Calu3 (cell line): Measurements from ENCODE around the gene MRPS14. TPM values are rescaled to one million over a fixed set of nuclear protein-coding genes. Genes with fewer than 3 reads are reported as not detected.

Source experiments
- BruUV-seq: library from RNA; stranded (reverse); fragments of 400-500 nt; replicated peaks from 2 replicates; lab custom pipeline; 2021; lab: Mats Ljungman, UMichigan
- CTCF ChIA-PET: fragments of 300-600 bp; sonication (Branson Sonifier 250); formaldehyde crosslinking; loops from one replicate; lab custom pipeline; 2022; ENCODE audit warnings: antibody characterized with exemption; lab: Charles Lee
- DNase-seq: peaks from one replicate; pipeline ENCODE4 v3.0.0; 2022
- H3K27ac Mint-ChIP-seq: one replicate; pipeline ENCODE4 v1.8.0; 2022; ENCODE audit warnings: mixed read lengths; ENCODE audit not compliant: unreplicated experiment
- H3K27me3 Mint-ChIP-seq: one replicate; pipeline ENCODE4 v1.8.0; 2022; ENCODE audit warnings: mixed read lengths; ENCODE audit not compliant: unreplicated experiment
- H3K36me3 Mint-ChIP-seq: one replicate; pipeline ENCODE4 v1.8.0; 2022; ENCODE audit warnings: mild to moderate bottlenecking, moderate library complexity, mixed read lengths; ENCODE audit not compliant: insufficient read depth, unreplicated experiment
- H3K4me1 Mint-ChIP-seq: one replicate; pipeline ENCODE4 v1.8.0; 2022; ENCODE audit warnings: mild to moderate bottlenecking, low read depth, mixed read lengths; ENCODE audit not compliant: unreplicated experiment
- H3K4me3 Mint-ChIP-seq: one replicate; pipeline ENCODE4 v1.8.0; 2022; ENCODE audit warnings: mild to moderate bottlenecking, low read depth, moderate library complexity, mixed read lengths; ENCODE audit not compliant: unreplicated experiment
- H3K9me3 Mint-ChIP-seq: one replicate; pipeline ENCODE4 v1.8.0; 2022; ENCODE audit warnings: low read depth, mixed read lengths; ENCODE audit not compliant: unreplicated experiment
- CTCF ChIP-seq: fragments of 200-600 bp; IDR thresholded peaks from one replicate; pipeline ENCODE4 v1.8.0; 2022; ENCODE audit warnings: antibody characterized with exemption; ENCODE audit not compliant: unreplicated experiment
- intact Hi-C: fragments of 100-400 bp; cut with micrococcal nuclease; formaldehyde crosslinking; loops from one replicate; pipeline ENCODE4 v1.10.0; 2022; ENCODE audit not compliant: unreplicated experiment
- total RNA-seq: library from RNA; stranded (reverse); gene quantifications from 2 replicates; pipeline ENCODE4 v1.2.3, GENCODE V29; 2022

MRPS14 gene
- total RNA-seq, 1 experiment from 2014 or later = 33.6 TPM

DNA sequence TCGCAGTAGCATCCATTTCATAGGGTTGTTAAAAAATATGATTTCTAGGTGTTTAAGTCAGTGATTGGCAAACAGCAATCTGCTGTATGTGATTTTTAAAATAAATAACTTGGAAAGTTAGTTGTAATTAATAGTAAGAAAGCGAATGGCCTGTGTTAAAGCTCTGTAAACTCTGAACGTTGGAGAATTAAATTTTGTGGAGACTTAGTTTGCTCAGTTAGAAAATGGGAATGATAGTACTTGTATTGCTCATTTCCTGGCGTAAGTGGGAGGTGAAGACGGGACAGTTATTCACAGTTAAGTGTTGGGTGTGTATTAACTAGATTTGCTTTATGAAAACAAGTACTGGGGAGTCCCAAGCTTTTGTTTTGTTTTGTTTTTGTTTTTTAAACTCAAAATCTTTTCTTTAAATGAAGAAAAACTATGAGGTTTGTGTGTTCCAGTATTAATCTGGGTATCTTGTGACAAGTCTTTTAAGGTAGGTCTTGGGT, 22.5 kb downstream of the MRPS14 start:
- BruUV-seq = no TSS peak
- intact Hi-C loops = no loop called here

GRCh38 chr1:174999936-175000696, 23.1 kb downstream of the MRPS14 start, which contains the start of gene CACYBP:
TSS of gene CACYBP (plus strand) at chr1:174999947. CDS start at chr1:175000181, 234 bp downstream.
- no TSS peak for BruUV-seq
- Mint-ChIP-seq H3K9me3 (no peaks in the 10 kb centered on the region), H3K4me3 (no peak within 1 kb of the TSS), H3K27ac (no peak within 1 kb of the TSS), H3K4me1 (peaks cover 47% of the 10 kb centered on the region), H3K36me3 (peaks cover 30% of the 10 kb centered on the region), H3K27me3 (no peaks in the 10 kb centered on the region)
- CTCF ChIA-PET = interaction anchor here (0.6 to 2.4 kb wide), 7 partner anchors 13 to 377 kb away, joined by 3 to 12 read pairs (median 7); partner anchors contain the start of gene MRPS14
- DNase-seq = no peak
- TF ChIP-seq CTCF = no peak
- intact Hi-C loops = loop anchor here (2.0 to 10.0 kb wide), 4 partner anchors 31 to 975 kb away; partner anchors contain the start of gene RC3H1

More for the DNA sequence above, 22.5 kb downstream of the MRPS14 start:
- H3K4me1 Mint-ChIP-seq = peaks cover 47% of the 10 kb centered on the region
- no peak overlapping the region for H3K4me3 Mint-ChIP-seq
- H3K27ac Mint-ChIP-seq = no peak overlapping the region
- no peak for TF ChIP-seq CTCF
- CTCF ChIA-PET = interaction anchor here (0.8 to 2.4 kb wide), 2 partner anchors 22 to 125 kb away, joined by 3 to 7 read pairs; no protein-coding TSS in a partner anchor
- no peaks in the 10 kb centered on the region for H3K27me3 Mint-ChIP-seq
- peaks cover 30% of the 10 kb centered on the region for H3K36me3 Mint-ChIP-seq
- H3K9me3 Mint-ChIP-seq = no peaks in the 10 kb centered on the region
- no peak for DNase-seq

DNA sequence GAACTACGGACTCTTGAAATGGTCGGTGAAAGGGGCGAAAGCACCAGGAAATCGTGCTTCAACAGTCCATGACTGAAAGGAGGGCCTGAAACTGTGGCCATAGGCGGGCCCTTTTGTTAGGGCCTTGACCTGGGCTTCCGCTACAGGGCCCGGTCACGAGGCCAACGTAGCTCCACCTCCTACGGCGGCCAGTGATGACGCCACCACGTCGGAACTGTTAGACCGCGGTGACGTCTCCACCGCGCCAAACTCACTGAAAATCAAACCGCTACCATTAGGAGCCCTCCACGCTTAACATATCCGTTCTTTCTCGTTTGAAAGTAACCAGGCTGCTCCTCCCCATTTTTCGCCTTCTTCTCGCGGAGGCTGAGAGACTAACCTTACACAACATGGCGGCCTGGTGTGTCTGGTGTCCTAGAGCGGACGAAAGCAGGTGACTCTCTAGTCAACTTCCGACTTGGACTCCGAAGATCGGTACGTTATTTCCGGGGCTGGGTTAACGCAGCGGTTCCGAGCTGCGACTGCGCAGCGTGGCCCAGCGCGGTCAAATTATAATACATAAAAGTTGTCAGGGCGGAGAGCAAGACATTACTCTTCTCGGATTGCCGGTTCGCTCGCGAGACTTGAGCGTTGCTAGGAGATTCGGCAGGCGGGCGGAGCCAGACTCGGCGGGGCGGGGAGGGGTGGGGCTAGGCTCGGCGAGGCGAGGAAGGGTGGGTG, 23.8 kb downstream of the MRPS14 start:
- Mint-ChIP-seq H3K36me3 (peaks cover 30% of the 10 kb centered on the region), H3K4me3 (no peak overlapping the region), H3K4me1 (peaks cover 48% of the 10 kb centered on the region), H3K9me3 (no peaks in the 10 kb centered on the region), H3K27me3 (no peaks in the 10 kb centered on the region), H3K27ac (no peak overlapping the region)
- TF ChIP-seq CTCF = no peak
- TSS peak; percentile 79 for BruUV-seq
- intact Hi-C loops = loop anchor here (2.0 to 10.0 kb wide), 4 partner anchors 31 to 975 kb away; partner anchors contain the start of gene RC3H1
- CTCF ChIA-PET = interaction anchor here (0.6 to 2.4 kb wide), 15 partner anchors 13 to 378 kb away, joined by 3 to 12 read pairs (median 4); partner anchors contain the start of gene MRPS14
- peak; percentile 97 for DNase-seq

- intact Hi-C loops = loop anchor here (1.0 to 10.0 kb wide), 5 partner anchors 30 to 974 kb away; partner anchors contain the start of gene RC3H1
- Mint-ChIP-seq H3K9me3 (no peaks in the 10 kb centered on the region), H3K36me3 (peaks cover 27% of the 10 kb centered on the region), H3K27me3 (no peaks in the 10 kb centered on the region), H3K4me1 (peaks cover 41% of the 10 kb centered on the region), H3K27ac (no peak overlapping the region), H3K4me3 (no peak overlapping the region)
- CTCF ChIA-PET = interaction anchor here (0.8 to 2.4 kb wide), 13 partner anchors 12 to 184 kb away, joined by 3 to 12 read pairs (median 4); partner anchors contain the start of gene MRPS14
- peak; percentile 80 for TF ChIP-seq CTCF
- BruUV-seq = no TSS peak
- DNase-seq = peak; percentile 62
These were observed 24.5 kb downstream of the MRPS14 start for GRCh38 chr1:174998569-174999215.
